Karpas-422 (cell line): ENCODE results near the gene FAM221A. TPM values are rescaled to one million over a fixed set of nuclear protein-coding genes. Genes with fewer than 3 reads are reported as not detected.
A peak's percentile ranks its signal among the peaks of the same experiment; 100 is the strongest.

ENCODE experiments used
- DNase-seq: peaks from one replicate; pipeline ENCODE4 v3.0.0-alpha.2; 2015
- H2AFZ ChIP-seq: fragments of 200-600 bp; sonication (generic); 2 replicates; pipeline ENCODE4 v1.6.1; 2014; ENCODE audit warnings: antibody characterized with exemption, low read length, mixed read lengths
- H3K27ac ChIP-seq: fragments of 200-600 bp; sonication (generic); 2 replicates; pipeline ENCODE4 v1.5.1; 2014; ENCODE audit warnings: mild to moderate bottlenecking, low read length, moderate library complexity
- H3K27me3 ChIP-seq: fragments of 200-600 bp; sonication (generic); 2 replicates; pipeline ENCODE4 v1.6.1; 2014; ENCODE audit warnings: low read length, mixed read lengths
- H3K36me3 ChIP-seq: fragments of 200-600 bp; sonication (generic); 2 replicates; pipeline ENCODE4 v1.6.1; 2014; ENCODE audit warnings: low read length, mixed read lengths; ENCODE audit not compliant: insufficient read depth
- H3K4me1 ChIP-seq: fragments of 200-600 bp; sonication (generic); 2 replicates; pipeline ENCODE4 v1.6.1; 2014; ENCODE audit warnings: mild to moderate bottlenecking, low read length, mixed read lengths
- H3K4me2 ChIP-seq: fragments of 200-600 bp; sonication (generic); 2 replicates; pipeline ENCODE4 v1.6.1; 2014; ENCODE audit warnings: low read length, low read depth, mild to moderate bottlenecking; ENCODE audit not compliant: poor library complexity, severe bottlenecking
- H3K4me3 ChIP-seq: fragments of 200-600 bp; sonication (generic); 2 replicates; pipeline ENCODE4 v1.5.1; 2014; ENCODE audit warnings: mild to moderate bottlenecking, antibody characterized with exemption, low read length, mixed read lengths
- H3K79me2 ChIP-seq: fragments of 200-600 bp; sonication (generic); 2 replicates; pipeline ENCODE4 v1.6.1; 2014; ENCODE audit warnings: mild to moderate bottlenecking, low read length, mixed read lengths
- H3K9ac ChIP-seq: fragments of 200-600 bp; sonication (generic); 2 replicates; pipeline ENCODE4 v1.6.0; 2014; ENCODE audit warnings: low read length
- H3K9me2 ChIP-seq: fragments of 200-600 bp; sonication (generic), shearing (Covaris generic); replicated peaks from 2 replicates; pipeline ENCODE4 v1.6.0; 2014; ENCODE audit warnings: mild to moderate bottlenecking, low read length, moderate library complexity; ENCODE audit not compliant: insufficient read depth
- H3K9me3 ChIP-seq: fragments of 300-700, 200-600 bp; sonication (generic); 2 replicates; pipeline ENCODE4 v1.6.1; 2014; ENCODE audit warnings: low read length, mixed read lengths
- H4K20me1 ChIP-seq: fragments of 200-600 bp; sonication (generic); 2 replicates; pipeline ENCODE4 v1.6.1; 2014; ENCODE audit warnings: mild to moderate bottlenecking, antibody characterized with exemption, low read length, low read depth; ENCODE audit not compliant: insufficient read depth
- total RNA-seq: library from RNA; depleted of rRNA; stranded (reverse); fragments of >200 nt; shearing (Covaris generic); gene quantifications from 2 replicates; pipeline ENCODE4 v1.2.3, GENCODE V29; 2014; ENCODE audit warnings: low replicate concordance

Gene FAM221A
- total RNA-seq, 1 experiment from 2014 or later = 14.0 TPM

DNA sequence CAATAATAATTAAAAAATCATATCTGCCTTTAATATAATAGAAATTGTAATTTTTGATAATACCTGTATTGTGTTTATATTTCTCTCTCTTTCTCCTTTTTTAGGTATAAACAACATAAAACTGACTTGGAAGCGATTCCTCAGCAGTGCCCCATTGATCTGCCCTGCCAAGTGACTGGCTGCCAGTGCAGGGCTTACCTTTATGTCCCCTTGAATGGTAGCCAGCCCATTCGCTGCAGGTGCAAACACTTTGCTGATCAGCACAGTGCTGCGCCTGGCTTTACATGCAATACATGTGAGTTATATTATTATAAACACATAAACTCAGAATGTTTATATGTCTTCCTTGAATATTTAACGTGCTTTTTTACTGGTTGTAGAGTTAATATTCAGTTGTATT, 9.2 kb downstream of the FAM221A start:
- no peaks in the 10 kb centered on the region for H3K27me3 ChIP-seq
- H3K9me3 ChIP-seq = no peaks in the 10 kb centered on the region
- peaks cover 5% of the 10 kb centered on the region for H3K36me3 ChIP-seq
- H3K27ac ChIP-seq = no peak overlapping the region
- H3K9ac ChIP-seq = no peak overlapping the region
- no peak overlapping the region for H3K4me3 ChIP-seq
- H3K4me1 ChIP-seq = peaks cover 5% of the 10 kb centered on the region
- H2AFZ ChIP-seq = no peak overlapping the region
- H4K20me1 ChIP-seq = no peaks in the 10 kb centered on the region
- no peak for DNase-seq
- no peak overlapping the region for H3K4me2 ChIP-seq
- no peaks in the 10 kb centered on the region for H3K79me2 ChIP-seq
- no peaks in the 10 kb centered on the region for H3K9me2 ChIP-seq

- Histone ChIP-seq H3K4me3 (no peak overlapping the region), H3K79me2 (no peaks in the 10 kb centered on the region), H4K20me1 (no peaks in the 10 kb centered on the region), H2AFZ (no peak overlapping the region), H3K4me1 (no peaks in the 10 kb centered on the region), H3K36me3 (peaks cover 10% of the 10 kb centered on the region), H3K27ac (no peak overlapping the region), H3K27me3 (no peaks in the 10 kb centered on the region), H3K4me2 (no peak overlapping the region), H3K9me3 (no peaks in the 10 kb centered on the region), H3K9me2 (no peaks in the 10 kb centered on the region), H3K9ac (no peak overlapping the region)
- no peak for DNase-seq
Measured at GRCh38 chr7:23691320-23691719, 11.3 kb downstream of the FAM221A start.

DNA sequence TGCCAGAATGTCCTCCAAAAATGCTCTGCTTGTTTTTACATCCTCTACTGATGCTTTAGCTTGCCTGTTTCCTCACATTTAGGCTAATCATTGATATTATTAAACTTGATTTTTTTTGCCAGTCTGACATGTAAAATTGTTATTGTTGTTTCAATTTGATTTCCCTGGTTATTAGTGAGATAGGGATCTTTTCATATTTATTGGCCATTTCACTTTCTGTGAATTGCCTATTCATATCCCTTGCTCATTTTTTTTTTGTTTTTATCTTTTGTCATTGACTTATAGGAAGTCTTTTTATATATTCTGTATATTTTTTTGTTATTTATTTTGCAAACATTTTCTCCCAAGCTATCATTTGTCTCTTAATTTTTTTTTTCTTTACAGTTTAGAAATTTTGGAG, 13.2 kb downstream of the FAM221A start:
- H3K4me2 ChIP-seq = no peak overlapping the region
- H3K9me2 ChIP-seq = no peaks in the 10 kb centered on the region
- H3K36me3 ChIP-seq = peaks cover 10% of the 10 kb centered on the region
- no peak overlapping the region for H3K27ac ChIP-seq
- no peak overlapping the region for H3K9ac ChIP-seq
- no peak overlapping the region for H2AFZ ChIP-seq
- H3K27me3 ChIP-seq = no peaks in the 10 kb centered on the region
- H3K4me3 ChIP-seq = no peak overlapping the region
- no peaks in the 10 kb centered on the region for H4K20me1 ChIP-seq
- no peak for DNase-seq
- no peaks in the 10 kb centered on the region for H3K4me1 ChIP-seq
- no peaks in the 10 kb centered on the region for H3K9me3 ChIP-seq
- H3K79me2 ChIP-seq = no peaks in the 10 kb centered on the region

GRCh38 chr7:23696916-23697441, 17.0 kb downstream of the FAM221A start:
- H3K36me3 ChIP-seq = peaks cover 10% of the 10 kb centered on the region
- H4K20me1 ChIP-seq = no peaks in the 10 kb centered on the region
- H3K9me2 ChIP-seq = no peaks in the 10 kb centered on the region
- no peaks in the 10 kb centered on the region for H3K9me3 ChIP-seq
- peak; percentile 90 for DNase-seq
- H3K79me2 ChIP-seq = no peaks in the 10 kb centered on the region
- no peaks in the 10 kb centered on the region for H3K27me3 ChIP-seq
- H3K9ac ChIP-seq = no peak overlapping the region
- H3K4me3 ChIP-seq = no peak overlapping the region
- peak overlapping the region; percentile 79 for H2AFZ ChIP-seq
- no peak overlapping the region for H3K27ac ChIP-seq
- H3K4me2 ChIP-seq = no peak overlapping the region
- no peaks in the 10 kb centered on the region for H3K4me1 ChIP-seq

- H3K79me2 ChIP-seq = no peaks in the 10 kb centered on the region
- no peak overlapping the region for H2AFZ ChIP-seq
- H3K9me2 ChIP-seq = no peaks in the 10 kb centered on the region
- no peak overlapping the region for H3K4me2 ChIP-seq
- no peaks in the 10 kb centered on the region for H3K27me3 ChIP-seq
- no peaks in the 10 kb centered on the region for H3K9me3 ChIP-seq
- H3K4me1 ChIP-seq = no peaks in the 10 kb centered on the region
- H3K27ac ChIP-seq = no peak overlapping the region
- no peaks in the 10 kb centered on the region for H4K20me1 ChIP-seq
- H3K4me3 ChIP-seq = no peak overlapping the region
- no peak overlapping the region for H3K9ac ChIP-seq
- no peak for DNase-seq
- H3K36me3 ChIP-seq = peaks cover 5% of the 10 kb centered on the region; the same call in 1 of the 2 replicates
Measured at GRCh38 chr7:23698822-23699221, 18.8 kb downstream of the FAM221A start.

DNA sequence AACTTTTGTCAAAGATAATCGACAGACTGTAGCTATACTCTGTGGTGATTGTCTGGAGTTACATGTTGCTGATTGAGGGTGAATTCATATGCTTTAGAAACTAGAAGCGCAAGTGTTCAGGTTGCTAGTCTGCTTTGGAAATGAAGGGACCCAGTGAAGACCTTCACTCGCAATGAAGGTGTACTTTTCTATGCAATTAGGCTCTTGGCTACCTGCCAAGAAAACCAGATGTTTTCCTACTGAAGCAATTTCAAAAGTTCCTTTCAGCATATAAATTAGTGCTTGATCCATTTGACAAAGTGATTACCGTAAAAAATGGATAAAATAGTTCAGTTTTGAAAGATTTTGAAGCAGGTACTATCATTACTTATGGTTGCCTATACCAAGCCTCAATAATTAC, 20.0 kb downstream of the FAM221A start:
- no peak overlapping the region for H3K27ac ChIP-seq
- no peaks in the 10 kb centered on the region for H3K9me3 ChIP-seq
- no peaks in the 10 kb centered on the region for H3K27me3 ChIP-seq
- H3K36me3 ChIP-seq = no peaks in the 10 kb centered on the region
- H2AFZ ChIP-seq = no peak overlapping the region
- no peaks in the 10 kb centered on the region for H3K4me1 ChIP-seq
- no peaks in the 10 kb centered on the region for H3K79me2 ChIP-seq
- H3K9ac ChIP-seq = no peak overlapping the region
- H3K4me2 ChIP-seq = no peak overlapping the region
- H3K9me2 ChIP-seq = no peaks in the 10 kb centered on the region
- H3K4me3 ChIP-seq = no peak overlapping the region
- no peaks in the 10 kb centered on the region for H4K20me1 ChIP-seq
- no peak for DNase-seq

GRCh38 chr7:23709081-23709750, 29.2 kb downstream of the FAM221A start:
- no peak overlapping the region for H2AFZ ChIP-seq
- H4K20me1 ChIP-seq = no peaks in the 10 kb centered on the region
- no peaks in the 10 kb centered on the region for H3K4me1 ChIP-seq
- H3K27me3 ChIP-seq = no peaks in the 10 kb centered on the region
- H3K4me2 ChIP-seq = no peak overlapping the region
- DNase-seq = no peak
- H3K79me2 ChIP-seq = no peaks in the 10 kb centered on the region
- H3K9me2 ChIP-seq = no peaks in the 10 kb centered on the region
- no peaks in the 10 kb centered on the region for H3K36me3 ChIP-seq
- no peak overlapping the region for H3K4me3 ChIP-seq
- H3K9ac ChIP-seq = no peak overlapping the region
- no peaks in the 10 kb centered on the region for H3K9me3 ChIP-seq
- H3K27ac ChIP-seq = no peak overlapping the region

DNA sequence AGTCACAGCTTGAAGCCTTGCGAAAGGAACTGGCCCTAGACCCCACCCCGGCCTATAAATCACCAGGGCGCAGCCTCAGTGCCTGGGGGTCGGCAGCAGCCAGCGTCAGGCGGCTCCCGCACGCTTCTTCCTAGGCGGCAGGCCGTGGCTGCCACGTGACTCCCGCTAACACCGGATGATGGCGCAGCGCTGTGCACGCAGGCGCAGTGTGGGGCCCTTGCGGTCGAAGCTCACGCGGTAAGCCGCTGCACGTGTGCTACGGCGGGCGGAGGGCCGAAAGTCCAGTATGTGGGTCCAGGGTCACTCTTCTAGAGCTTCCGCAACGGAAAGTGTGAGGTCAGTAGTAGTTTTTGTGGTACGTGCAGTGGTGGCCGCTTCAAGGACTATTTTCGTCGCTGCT, 30.0 kb downstream of the FAM221A start, which contains the start of gene STK31:
TSS of gene STK31 (plus strand) at position 220 of the 400 bp plus-strand sequence. CDS start at position 287, 67 bp downstream.
- no peak for DNase-seq
- Histone ChIP-seq H3K9ac (no peak within 1 kb of the TSS), H3K36me3 (no peaks in the 10 kb centered on the region), H4K20me1 (no peaks in the 10 kb centered on the region), H3K4me3 (no peak within 1 kb of the TSS), H3K4me2 (no peak within 1 kb of the TSS), H3K9me2 (no peaks in the 10 kb centered on the region), H3K4me1 (no peaks in the 10 kb centered on the region), H3K9me3 (no peaks in the 10 kb centered on the region), H3K79me2 (no peaks in the 10 kb centered on the region), H3K27me3 (no peaks in the 10 kb centered on the region), H2AFZ (no peak within 1 kb of the TSS), H3K27ac (no peak within 1 kb of the TSS)
